Fibroblast of lung (primary cell): ENCODE results near the gene PLCG2.

Experiments used
- EZH2 ChIP-seq: IDR thresholded peaks from 2 replicates; pipeline ENCODE4 v1.5.1; 2012; ENCODE audit warnings: low read length, control low read depth, mild to moderate bottlenecking; ENCODE audit errors: missing control alignments
- TF ChIP-seq, protein P1 (sequence below), 2 donors: IDR thresholded peaks in 1 of 2; conservative IDR thresholded peaks in 1 of 2; 1 replicate in 1 of 2; 2 replicates in 1 of 2; pipeline ENCODE4 v1.5.1; 2011 to 2012; ENCODE audit warnings: low read length in 2 of 2, control low read depth in 1 of 2, inconsistent platforms in 1 of 2, low read depth in 1 of 2, mild to moderate bottlenecking in 1 of 2

DNA sequence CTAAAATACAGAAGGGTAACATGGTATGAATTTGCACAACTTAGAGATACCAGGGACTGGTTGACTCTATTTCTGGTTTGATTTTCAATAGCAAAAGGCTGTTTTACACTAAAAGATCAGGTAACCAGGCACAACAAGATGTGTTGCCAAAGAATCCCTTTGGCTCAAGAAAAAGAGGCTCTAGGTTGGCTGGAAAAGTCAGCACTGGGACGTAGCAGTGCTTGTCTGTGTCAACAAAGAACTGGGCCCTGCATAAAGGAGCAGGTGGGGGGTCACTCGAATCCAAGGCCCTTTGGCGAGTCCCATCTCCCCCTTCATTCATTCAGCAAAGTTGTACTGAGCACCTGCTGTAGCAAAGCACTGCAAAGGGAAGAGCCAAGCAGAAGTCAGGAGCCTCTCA is 213.8 kb downstream of the PLCG2 start:
- TF ChIP-seq, protein P1, sequence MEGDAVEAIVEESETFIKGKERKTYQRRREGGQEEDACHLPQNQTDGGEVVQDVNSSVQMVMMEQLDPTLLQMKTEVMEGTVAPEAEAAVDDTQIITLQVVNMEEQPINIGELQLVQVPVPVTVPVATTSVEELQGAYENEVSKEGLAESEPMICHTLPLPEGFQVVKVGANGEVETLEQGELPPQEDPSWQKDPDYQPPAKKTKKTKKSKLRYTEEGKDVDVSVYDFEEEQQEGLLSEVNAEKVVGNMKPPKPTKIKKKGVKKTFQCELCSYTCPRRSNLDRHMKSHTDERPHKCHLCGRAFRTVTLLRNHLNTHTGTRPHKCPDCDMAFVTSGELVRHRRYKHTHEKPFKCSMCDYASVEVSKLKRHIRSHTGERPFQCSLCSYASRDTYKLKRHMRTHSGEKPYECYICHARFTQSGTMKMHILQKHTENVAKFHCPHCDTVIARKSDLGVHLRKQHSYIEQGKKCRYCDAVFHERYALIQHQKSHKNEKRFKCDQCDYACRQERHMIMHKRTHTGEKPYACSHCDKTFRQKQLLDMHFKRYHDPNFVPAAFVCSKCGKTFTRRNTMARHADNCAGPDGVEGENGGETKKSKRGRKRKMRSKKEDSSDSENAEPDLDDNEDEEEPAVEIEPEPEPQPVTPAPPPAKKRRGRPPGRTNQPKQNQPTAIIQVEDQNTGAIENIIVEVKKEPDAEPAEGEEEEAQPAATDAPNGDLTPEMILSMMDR (conservative IDR thresholded peaks at IDR 0.05 in 1 of 2, IDR thresholded peaks at IDR 0.05 in 1 of 2; ENCODE audit: low read depth in 1 of 2, low read length in 2 of 2), result no peak
- no peak for TF ChIP-seq EZH2
